ENCODE results near the gene RIOK2.

Gene RIOK2

DNA sequence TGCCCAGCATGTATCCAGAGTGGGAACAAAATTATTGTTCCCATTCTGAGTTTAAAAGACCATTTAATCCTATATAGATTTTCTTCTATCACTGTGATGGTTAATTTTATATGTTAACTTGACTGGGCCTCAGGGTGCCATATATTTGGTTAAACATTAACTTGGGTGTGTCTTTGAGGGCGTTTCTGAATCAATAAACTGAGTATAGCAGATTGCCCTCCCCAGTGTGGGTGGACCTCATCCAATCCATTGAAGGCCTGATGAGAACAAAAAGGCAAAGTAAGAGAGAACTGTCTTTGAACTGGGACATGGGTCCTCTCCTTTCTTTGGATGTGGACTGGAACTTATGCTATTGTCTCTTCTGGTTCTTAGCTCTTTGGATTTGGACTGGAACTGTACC, 17.3 kb downstream of the RIOK2 start:
- no peak for ATAC-seq
- TF ChIP-seq ZNF8 (CRISPR knock-in tag; IDR thresholded peaks at IDR 0.05), result no peak
- no peak for TF ChIP-seq ZNF565 (CRISPR knock-in tag; conservative IDR thresholded peaks at IDR 0.05; ENCODE audit: low read depth)
- no peak for TF ChIP-seq SNAI2 (CRISPR knock-in tag; IDR thresholded peaks at IDR 0.05)
- TF ChIP-seq ZC3H10 (CRISPR knock-in tag; IDR thresholded peaks at IDR 0.05), result no peak
- no peak for TF ChIP-seq OSR1 (CRISPR knock-in tag; IDR thresholded peaks at IDR 0.05)
- no peak for TF ChIP-seq BACH2 (CRISPR knock-in tag; IDR thresholded peaks at IDR 0.05; ENCODE audit: borderline replicate concordance)
- TF ChIP-seq, protein P1, sequence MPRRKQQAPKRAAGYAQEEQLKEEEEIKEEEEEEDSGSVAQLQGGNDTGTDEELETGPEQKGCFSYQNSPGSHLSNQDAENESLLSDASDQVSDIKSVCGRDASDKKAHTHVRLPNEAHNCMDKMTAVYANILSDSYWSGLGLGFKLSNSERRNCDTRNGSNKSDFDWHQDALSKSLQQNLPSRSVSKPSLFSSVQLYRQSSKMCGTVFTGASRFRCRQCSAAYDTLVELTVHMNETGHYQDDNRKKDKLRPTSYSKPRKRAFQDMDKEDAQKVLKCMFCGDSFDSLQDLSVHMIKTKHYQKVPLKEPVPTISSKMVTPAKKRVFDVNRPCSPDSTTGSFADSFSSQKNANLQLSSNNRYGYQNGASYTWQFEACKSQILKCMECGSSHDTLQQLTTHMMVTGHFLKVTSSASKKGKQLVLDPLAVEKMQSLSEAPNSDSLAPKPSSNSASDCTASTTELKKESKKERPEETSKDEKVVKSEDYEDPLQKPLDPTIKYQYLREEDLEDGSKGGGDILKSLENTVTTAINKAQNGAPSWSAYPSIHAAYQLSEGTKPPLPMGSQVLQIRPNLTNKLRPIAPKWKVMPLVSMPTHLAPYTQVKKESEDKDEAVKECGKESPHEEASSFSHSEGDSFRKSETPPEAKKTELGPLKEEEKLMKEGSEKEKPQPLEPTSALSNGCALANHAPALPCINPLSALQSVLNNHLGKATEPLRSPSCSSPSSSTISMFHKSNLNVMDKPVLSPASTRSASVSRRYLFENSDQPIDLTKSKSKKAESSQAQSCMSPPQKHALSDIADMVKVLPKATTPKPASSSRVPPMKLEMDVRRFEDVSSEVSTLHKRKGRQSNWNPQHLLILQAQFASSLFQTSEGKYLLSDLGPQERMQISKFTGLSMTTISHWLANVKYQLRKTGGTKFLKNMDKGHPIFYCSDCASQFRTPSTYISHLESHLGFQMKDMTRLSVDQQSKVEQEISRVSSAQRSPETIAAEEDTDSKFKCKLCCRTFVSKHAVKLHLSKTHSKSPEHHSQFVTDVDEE (CRISPR knock-in tag; IDR thresholded peaks at IDR 0.05), result no peak
- no peak for TF ChIP-seq TCF4 (CRISPR knock-in tag; IDR thresholded peaks at IDR 0.05; ENCODE audit: borderline replicate concordance)
- TF ChIP-seq ZNF70 (CRISPR knock-in tag; IDR thresholded peaks at IDR 0.05), result no peak
- TF ChIP-seq, protein P2, sequence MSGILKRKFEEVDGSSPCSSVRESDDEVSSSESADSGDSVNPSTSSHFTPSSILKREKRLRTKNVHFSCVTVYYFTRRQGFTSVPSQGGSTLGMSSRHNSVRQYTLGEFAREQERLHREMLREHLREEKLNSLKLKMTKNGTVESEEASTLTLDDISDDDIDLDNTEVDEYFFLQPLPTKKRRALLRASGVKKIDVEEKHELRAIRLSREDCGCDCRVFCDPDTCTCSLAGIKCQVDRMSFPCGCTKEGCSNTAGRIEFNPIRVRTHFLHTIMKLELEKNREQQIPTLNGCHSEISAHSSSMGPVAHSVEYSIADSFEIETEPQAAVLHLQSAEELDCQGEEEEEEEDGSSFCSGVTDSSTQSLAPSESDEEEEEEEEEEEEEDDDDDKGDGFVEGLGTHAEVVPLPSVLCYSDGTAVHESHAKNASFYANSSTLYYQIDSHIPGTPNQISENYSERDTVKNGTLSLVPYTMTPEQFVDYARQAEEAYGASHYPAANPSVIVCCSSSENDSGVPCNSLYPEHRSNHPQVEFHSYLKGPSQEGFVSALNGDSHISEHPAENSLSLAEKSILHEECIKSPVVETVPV (CRISPR knock-in tag; IDR thresholded peaks at IDR 0.05), result no peak
- TF ChIP-seq ZFP30 (CRISPR knock-in tag; IDR thresholded peaks at IDR 0.05), result no peak
- TF ChIP-seq, protein P3, sequence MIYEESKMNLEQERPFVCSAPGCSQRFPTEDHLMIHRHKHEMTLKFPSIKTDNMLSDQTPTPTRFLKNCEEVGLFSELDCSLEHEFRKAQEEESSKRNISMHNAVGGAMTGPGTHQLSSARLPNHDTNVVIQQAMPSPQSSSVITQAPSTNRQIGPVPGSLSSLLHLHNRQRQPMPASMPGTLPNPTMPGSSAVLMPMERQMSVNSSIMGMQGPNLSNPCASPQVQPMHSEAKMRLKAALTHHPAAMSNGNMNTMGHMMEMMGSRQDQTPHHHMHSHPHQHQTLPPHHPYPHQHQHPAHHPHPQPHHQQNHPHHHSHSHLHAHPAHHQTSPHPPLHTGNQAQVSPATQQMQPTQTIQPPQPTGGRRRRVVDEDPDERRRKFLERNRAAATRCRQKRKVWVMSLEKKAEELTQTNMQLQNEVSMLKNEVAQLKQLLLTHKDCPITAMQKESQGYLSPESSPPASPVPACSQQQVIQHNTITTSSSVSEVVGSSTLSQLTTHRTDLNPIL (CRISPR knock-in tag; IDR thresholded peaks at IDR 0.05; ENCODE audit: low read depth), result no peak
- TF ChIP-seq ISL1 (CRISPR knock-in tag; IDR thresholded peaks at IDR 0.05), result no peak
- TF ChIP-seq, protein P4, sequence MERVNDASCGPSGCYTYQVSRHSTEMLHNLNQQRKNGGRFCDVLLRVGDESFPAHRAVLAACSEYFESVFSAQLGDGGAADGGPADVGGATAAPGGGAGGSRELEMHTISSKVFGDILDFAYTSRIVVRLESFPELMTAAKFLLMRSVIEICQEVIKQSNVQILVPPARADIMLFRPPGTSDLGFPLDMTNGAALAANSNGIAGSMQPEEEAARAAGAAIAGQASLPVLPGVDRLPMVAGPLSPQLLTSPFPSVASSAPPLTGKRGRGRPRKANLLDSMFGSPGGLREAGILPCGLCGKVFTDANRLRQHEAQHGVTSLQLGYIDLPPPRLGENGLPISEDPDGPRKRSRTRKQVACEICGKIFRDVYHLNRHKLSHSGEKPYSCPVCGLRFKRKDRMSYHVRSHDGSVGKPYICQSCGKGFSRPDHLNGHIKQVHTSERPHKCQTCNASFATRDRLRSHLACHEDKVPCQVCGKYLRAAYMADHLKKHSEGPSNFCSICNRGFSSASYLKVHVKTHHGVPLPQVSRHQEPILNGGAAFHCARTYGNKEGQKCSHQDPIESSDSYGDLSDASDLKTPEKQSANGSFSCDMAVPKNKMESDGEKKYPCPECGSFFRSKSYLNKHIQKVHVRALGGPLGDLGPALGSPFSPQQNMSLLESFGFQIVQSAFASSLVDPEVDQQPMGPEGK (CRISPR knock-in tag; IDR thresholded peaks at IDR 0.05; ENCODE audit: borderline replicate concordance), result no peak
- TF ChIP-seq CSDC2 (CRISPR knock-in tag; IDR thresholded peaks at IDR 0.05), result no peak
- no peak for TF ChIP-seq RARB (CRISPR knock-in tag; IDR thresholded peaks at IDR 0.05)

DNA sequence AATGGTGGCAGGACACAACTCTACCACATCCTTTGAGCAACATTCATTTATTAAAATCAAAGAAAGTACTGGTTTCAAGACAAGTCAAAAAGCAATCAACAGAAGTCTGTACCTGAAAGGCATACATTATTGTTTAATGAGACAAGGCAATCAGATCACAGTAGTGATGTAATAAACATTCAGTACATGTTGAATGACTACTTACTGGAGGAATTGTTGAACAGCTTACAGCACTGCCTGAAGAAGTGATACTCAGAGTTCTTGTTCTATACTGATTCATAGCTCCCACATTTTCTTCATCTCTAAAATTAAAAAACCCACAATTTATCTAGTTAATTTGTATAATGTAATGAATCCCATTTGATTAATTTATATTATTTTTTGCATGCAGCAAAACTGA, 18.2 kb downstream of the RIOK2 start:
- ATAC-seq, result no peak
- TF ChIP-seq RARB (CRISPR knock-in tag; IDR thresholded peaks at IDR 0.05) (no peak), TCF4 (CRISPR knock-in tag; IDR thresholded peaks at IDR 0.05; ENCODE audit: borderline replicate concordance) (no peak), ZFP30 (CRISPR knock-in tag; IDR thresholded peaks at IDR 0.05) (no peak), OSR1 (CRISPR knock-in tag; IDR thresholded peaks at IDR 0.05) (no peak), ZNF565 (CRISPR knock-in tag; conservative IDR thresholded peaks at IDR 0.05; ENCODE audit: low read depth) (no peak), PPARA (CRISPR knock-in tag; IDR thresholded peaks at IDR 0.05; ENCODE audit: borderline replicate concordance) (no peak), ESRRG (CRISPR knock-in tag; IDR thresholded peaks at IDR 0.05) (no peak)
- TF ChIP-seq, protein P1 (CRISPR knock-in tag; IDR thresholded peaks at IDR 0.05), result no peak
- TF ChIP-seq, protein P3 (CRISPR knock-in tag; IDR thresholded peaks at IDR 0.05; ENCODE audit: low read depth), result no peak
